CD4-positive, alpha-beta T cell treated with Interleukin-6 for 4 hours (primary cell): ENCODE data around the gene PLXNB3.
"Not testable (repeated sequence)": the region's sequence is repeated elsewhere in the genome, so short reads cannot be mapped to it uniquely, and the experiment has no call there.

Experiments used
- DNase-seq: peaks from one replicate; pipeline ENCODE4 v3.0.0-alpha.2; 2020; ENCODE audit warnings: mixed read lengths

The PLXNB3 gene

GRCh38 chrX:153763989-153764755 lies at the start of gene PLXNB3:
Gene PLXNB3 (plus strand): TSS chrX:153764249. CDS start chrX:153765536, 1,287 bp downstream.
- peak; percentile 87 for DNase-seq

- DNase-seq, result no peak
Measured at GRCh38 chrX:153714256-153714655, 49.8 kb upstream of the PLXNB3 start.

- no peak for DNase-seq
Measured at GRCh38 chrX:153717445-153717844, 46.6 kb upstream of the PLXNB3 start.

- no peak for DNase-seq
Measured at GRCh38 chrX:153719238-153719637, 44.8 kb upstream of the PLXNB3 start.

GRCh38 chrX:153719701-153720100 lies 44.3 kb upstream of the PLXNB3 start:
- DNase-seq, result no peak

- DNase-seq, result no peak
Measured at GRCh38 chrX:153722704-153723350, 41.2 kb upstream of the PLXNB3 start.

GRCh38 chrX:153723351-153724251 lies 40.4 kb upstream of the PLXNB3 start:
- DNase-seq, result peak; percentile 73

GRCh38 chrX:153724252-153725038 lies 39.6 kb upstream of the PLXNB3 start, which contains the start of the genes ABCD1 and BCAP31:
Gene ABCD1 (plus strand): TSS chrX:153724856. CDS start chrX:153725267, 411 bp downstream.
Gene BCAP31 (minus strand): TSS chrX:153724387. CDS start chrX:153723244, 1,143 bp downstream.
- DNase-seq, result peak; percentile 90

- no peak for DNase-seq
Measured at GRCh38 chrX:153725039-153725831, 38.8 kb upstream of the PLXNB3 start.

GRCh38 chrX:153725832-153726285 lies 38.2 kb upstream of the PLXNB3 start:
- DNase-seq, result no peak

GRCh38 chrX:153726286-153727122 lies 37.5 kb upstream of the PLXNB3 start:
- peak; percentile 58 for DNase-seq

- no peak for DNase-seq
Measured at GRCh38 chrX:153727123-153727931, 36.7 kb upstream of the PLXNB3 start.

- DNase-seq, result no peak
Measured at GRCh38 chrX:153728095-153728494, 36.0 kb upstream of the PLXNB3 start.

- no peak for DNase-seq
Measured at GRCh38 chrX:153728951-153729631, 35.0 kb upstream of the PLXNB3 start.

- DNase-seq, result not testable (repeated sequence)
Measured at GRCh38 chrX:153730115-153730514, 33.9 kb upstream of the PLXNB3 start.

- no peak for DNase-seq
Measured at GRCh38 chrX:153731117-153731844, 32.8 kb upstream of the PLXNB3 start.

- no peak for DNase-seq
Measured at GRCh38 chrX:153731845-153732215, 32.2 kb upstream of the PLXNB3 start.

GRCh38 chrX:153732401-153732800 lies 31.6 kb upstream of the PLXNB3 start:
- DNase-seq, result no peak
